Stimulated activated CD4-positive, alpha-beta T cell treated with anti-CD3 and anti-CD28 coated beads, Interleukin-2, amount 100 ng/mL, for 48 hours (primary cell): Measurements from ENCODE around the gene HNRNPM.
"Not testable (repeated sequence)": the region's sequence is repeated elsewhere in the genome, so short reads cannot be mapped to it uniquely, and the experiment has no call there.

Source experiments
- DNase-seq, 2 donors: peaks; one replicate each; pipeline ENCODE4 v3.0.0-alpha.2; 2020

HNRNPM gene

GRCh38 chr19:8426283-8426682 is 18.5 kb upstream of the HNRNPM start:
- DNase-seq, result no peak

GRCh38 chr19:8429044-8429443 is 15.7 kb upstream of the HNRNPM start:
- no peak for DNase-seq

- no peak for DNase-seq
Observed at GRCh38 chr19:8429826-8430225, 14.9 kb upstream of the HNRNPM start.

- DNase-seq, result no peak
Observed at GRCh38 chr19:8430650-8431049, 14.1 kb upstream of the HNRNPM start.

- no peak for DNase-seq
Observed at GRCh38 chr19:8438236-8438635, 6.5 kb upstream of the HNRNPM start.

- no peak for DNase-seq
Observed at GRCh38 chr19:8441725-8442544, 2.8 kb upstream of the HNRNPM start.

GRCh38 chr19:8444140-8444676 is 567 bp upstream of the HNRNPM start:
- DNase-seq, result not testable (repeated sequence)

GRCh38 chr19:8445488-8446001 is 770 bp downstream of the HNRNPM start:
- peak; percentile 41 to 42 for DNase-seq

GRCh38 chr19:8446061-8446709 is 1.4 kb downstream of the HNRNPM start:
- DNase-seq, result no peak

- no peak for DNase-seq
Observed at GRCh38 chr19:8449830-8450229, 5.1 kb downstream of the HNRNPM start.

GRCh38 chr19:8451377-8451776 is 6.6 kb downstream of the HNRNPM start:
- no peak for DNase-seq

- DNase-seq, result no peak
Observed at GRCh38 chr19:8451885-8452284, 7.1 kb downstream of the HNRNPM start.

- no peak for DNase-seq
Observed at GRCh38 chr19:8452446-8453123, 7.8 kb downstream of the HNRNPM start.

GRCh38 chr19:8453616-8454015 is 8.8 kb downstream of the HNRNPM start:
- no peak for DNase-seq

GRCh38 chr19:8454218-8454617 is 9.4 kb downstream of the HNRNPM start:
- DNase-seq, result no peak

GRCh38 chr19:8455018-8455417 is 10.2 kb downstream of the HNRNPM start:
- DNase-seq, result no peak

- no peak for DNase-seq
Observed at GRCh38 chr19:8456064-8456463, 11.3 kb downstream of the HNRNPM start.

- no peak for DNase-seq
Observed at GRCh38 chr19:8457209-8457608, 12.4 kb downstream of the HNRNPM start.

GRCh38 chr19:8457827-8458226 is 13.1 kb downstream of the HNRNPM start:
- no peak for DNase-seq

GRCh38 chr19:8458380-8458779 is 13.6 kb downstream of the HNRNPM start:
- no peak for DNase-seq

GRCh38 chr19:8459095-8459494 is 14.3 kb downstream of the HNRNPM start:
- no peak for DNase-seq

GRCh38 chr19:8459520-8460270 is 14.9 kb downstream of the HNRNPM start:
- DNase-seq, result no peak
